Mucosa of descending colon (tissue), 3 donors: ENCODE data around the gene TPD52L1. TPM values are rescaled to one million over a fixed set of nuclear protein-coding genes. Genes with fewer than 3 reads are reported as not detected.

Experiments
- ATAC-seq: fragments of 200-7000 bp; cut with Tn5 transposase; one replicate; pipeline ENCODE4 v1.9.1; 2020; ENCODE audit warnings: mild to moderate bottlenecking, moderate library complexity
- DNase-seq, 3 donors: peaks; one replicate each; pipeline ENCODE4 v3.0.0-alpha.2; 2020
- H3K36me3 ChIP-seq: fragments of 200-600 bp; one replicate; pipeline ENCODE4 v1.8.0; 2021; ENCODE audit warnings: low read depth, mild to moderate bottlenecking
- H3K4me1 ChIP-seq: fragments of 200-600 bp; one replicate; pipeline ENCODE4 v1.8.0; 2021; ENCODE audit warnings: low read depth, mild to moderate bottlenecking
- H3K4me3 ChIP-seq: fragments of 200-600 bp; one replicate; pipeline ENCODE4 v1.8.0; 2021; ENCODE audit warnings: mild to moderate bottlenecking
- H3K9me3 ChIP-seq: fragments of 200-600 bp; one replicate; pipeline ENCODE4 v1.8.0; 2021; ENCODE audit warnings: mild to moderate bottlenecking
- CTCF ChIP-seq: fragments of 200-600 bp; IDR thresholded peaks from one replicate; pipeline ENCODE4 v1.8.0; 2022; ENCODE audit warnings: antibody characterized with exemption, mild to moderate bottlenecking
- intact Hi-C, 2 donors: fragments of 100-400 bp; cut with DNase I in 1 of 2; cut with micrococcal nuclease in 1 of 2; formaldehyde crosslinking; loops; one replicate each; pipeline versions ENCODE4 v1.11.0 to v1.11.1; 2022; cut with DNase I, micrococcal nuclease
- total RNA-seq, 3 donors: library from RNA; stranded (reverse); fragmentation: NEBNext Ultra II Directional in 2 of 3; extraction: Animal tissue kit (Norgen Biotek cat#: 25700) in 2 of 3; gene quantifications; one replicate each; pipeline versions ENCODE4 v1.2.1 to v1.2.4, GENCODE V29; 2021 to 2023
- donor health status: DM: no; HTN: no; CAD: no; lungs with moderate emphysema.
- donor health status: DM: no; HTN: no; CAD: no.
- donor health status: DM: no; HTN: yes; CAD: no.

TPD52L1 gene
- total RNA-seq, 3 donors from 2014 or later: 12.1 to 23.9 (median 22.0) TPM

GRCh38 chr6:125271486-125272159, 118.0 kb downstream of the TPD52L1 start:
- Histone ChIP-seq H3K9me3 (no peaks in the 10 kb centered on the region), H3K36me3 (no peaks in the 10 kb centered on the region), H3K4me3 (no peak overlapping the region), H3K4me1 (no peaks in the 10 kb centered on the region)
- no peak for DNase-seq
- no peak for TF ChIP-seq CTCF
- intact Hi-C loops: no loop called here
- no peak for ATAC-seq

- intact Hi-C loops: no loop called here
- Histone ChIP-seq H3K9me3 (no peaks in the 10 kb centered on the region), H3K4me3 (no peak overlapping the region), H3K36me3 (no peaks in the 10 kb centered on the region), H3K4me1 (no peaks in the 10 kb centered on the region)
- DNase-seq (no peak), ATAC-seq (no peak)
- no peak for TF ChIP-seq CTCF
These were observed 119.7 kb downstream of the TPD52L1 start for GRCh38 chr6:125273251-125273650.

- H3K36me3 ChIP-seq: no peaks in the 10 kb centered on the region
- ATAC-seq: peak; percentile 79
- no peaks in the 10 kb centered on the region for H3K9me3 ChIP-seq
- TF ChIP-seq CTCF: no peak
- no peak overlapping the region for H3K4me3 ChIP-seq
- DNase-seq: peak in 2 of 3 donors; percentile 35 to 70
- no peaks in the 10 kb centered on the region for H3K4me1 ChIP-seq
- intact Hi-C loops: no loop called here
These were observed 120.4 kb downstream of the TPD52L1 start for GRCh38 chr6:125273965-125274364.

- intact Hi-C loops: no loop called here
- no peak overlapping the region for H3K4me3 ChIP-seq
- no peak for TF ChIP-seq CTCF
- no peaks in the 10 kb centered on the region for H3K9me3 ChIP-seq
- H3K36me3 ChIP-seq: no peaks in the 10 kb centered on the region
- ATAC-seq: peak; percentile 82
- DNase-seq: no peak
- H3K4me1 ChIP-seq: no peaks in the 10 kb centered on the region
These were observed 121.4 kb downstream of the TPD52L1 start for GRCh38 chr6:125274935-125275334.

- ATAC-seq (no peak), DNase-seq (no peak)
- H3K9me3 ChIP-seq: no peaks in the 10 kb centered on the region
- no peaks in the 10 kb centered on the region for H3K4me1 ChIP-seq
- intact Hi-C loops: no loop called here
- no peak overlapping the region for H3K4me3 ChIP-seq
- TF ChIP-seq CTCF: no peak
- H3K36me3 ChIP-seq: no peaks in the 10 kb centered on the region
These were observed 122.2 kb downstream of the TPD52L1 start for GRCh38 chr6:125275779-125276178.

- ATAC-seq (no peak), DNase-seq (no peak)
- H3K4me3 ChIP-seq: no peak overlapping the region
- intact Hi-C loops: no loop called here
- no peaks in the 10 kb centered on the region for H3K36me3 ChIP-seq
- no peaks in the 10 kb centered on the region for H3K9me3 ChIP-seq
- TF ChIP-seq CTCF: no peak
- no peaks in the 10 kb centered on the region for H3K4me1 ChIP-seq
These were observed 124.3 kb downstream of the TPD52L1 start for GRCh38 chr6:125277838-125278237.
